ENCODE results near the gene DOC2A. TPM values are rescaled to one million over a fixed set of nuclear protein-coding genes. Genes with fewer than 3 reads are reported as not detected.

Gene DOC2A
- total RNA-seq, 1 experiment from 2014 or later, result 3.2 TPM

DNA sequence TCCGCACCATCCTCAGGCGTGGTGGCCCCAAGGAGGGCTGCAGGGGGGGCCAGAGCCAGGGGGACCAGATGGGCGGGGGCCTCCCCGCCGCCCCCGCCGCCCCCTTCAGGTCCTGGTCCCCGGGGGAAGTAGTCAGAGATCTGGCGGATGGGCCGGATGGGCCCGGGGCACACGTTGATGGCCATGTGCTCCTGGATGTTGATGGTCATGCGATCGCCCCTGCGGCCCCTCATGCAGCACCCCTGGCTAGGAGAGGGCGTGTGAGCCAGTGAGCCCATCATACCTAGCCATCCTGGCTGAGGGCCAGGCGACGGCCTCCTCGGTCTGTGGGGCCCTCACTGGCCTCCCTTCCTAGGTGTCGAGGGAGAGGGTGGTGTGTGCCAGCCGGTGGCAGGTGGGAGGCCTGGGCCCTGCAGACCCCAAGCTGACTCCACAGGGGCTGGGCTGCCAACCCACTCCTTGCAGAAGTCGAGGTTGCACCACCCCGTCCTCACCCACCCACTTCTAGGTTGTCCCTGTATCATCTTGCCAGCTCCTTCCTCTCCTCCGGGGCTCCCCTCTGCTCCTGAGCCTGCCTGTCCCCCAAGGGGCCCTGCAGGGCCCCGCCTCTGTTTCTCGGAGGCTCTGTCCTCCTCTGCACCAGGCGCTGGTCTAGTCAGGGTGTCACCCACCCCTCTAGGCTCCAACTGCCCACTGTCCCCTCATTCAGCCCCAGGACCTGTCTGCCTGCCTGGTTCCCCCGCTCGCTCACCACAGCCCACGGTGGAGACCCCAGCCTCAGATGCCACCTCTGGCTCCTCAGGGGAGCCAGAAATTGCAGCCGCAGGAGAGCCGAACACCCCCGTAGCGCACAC, 610 bp downstream of the DOC2A start:
- peaks cover 4% of the 10 kb centered on the region for H3K36me3 ChIP-seq (ENCODE audit: insufficient read depth, low read length, poor library complexity, severe bottlenecking)
- CTCF ChIA-PET, result interaction anchor here (0.6 kb wide), 1 partner anchor 9 kb away, joined by 9 read pairs; no protein-coding TSS in a partner anchor
- no peaks in the 10 kb centered on the region for H3K27me3 ChIP-seq (replicated peaks; ENCODE audit: insufficient read depth, low read depth, low read length, poor library complexity)
- BruUV-seq (replicated peaks), result no TSS peak
- peak overlapping the region; percentile 55 for H3K4me3 ChIP-seq (ENCODE audit: low read depth, low read length, poor library complexity, severe bottlenecking)
- peaks cover 10% of the 10 kb centered on the region for H3K4me1 ChIP-seq (ENCODE audit: insufficient read depth, low read length, poor library complexity, severe bottlenecking)
- no peak for DNase-seq (ENCODE audit: low spot score)
- TF ChIP-seq EZH2 (IDR thresholded peaks at IDR 0.05; ENCODE audit: borderline replicate concordance, low read depth, low read length, poor library complexity, severe bottlenecking) (no peak), CTCF (conservative IDR thresholded peaks at IDR 0.05; ENCODE audit: low read depth, low read length) (no peak)
- intact Hi-C loops (cut with micrococcal nuclease; ENCODE audit: unreplicated experiment), result no loop called here
- H3K9me3 ChIP-seq (ENCODE audit: low read depth, low read length, poor library complexity, severe bottlenecking), result no peaks in the 10 kb centered on the region
- H3K27ac ChIP-seq (ENCODE audit: low read depth, low read length, poor library complexity, severe bottlenecking), result no peak overlapping the region
- POLR2A ChIA-PET (ENCODE audit: low non-redundant PET), result no interaction called here

DNA sequence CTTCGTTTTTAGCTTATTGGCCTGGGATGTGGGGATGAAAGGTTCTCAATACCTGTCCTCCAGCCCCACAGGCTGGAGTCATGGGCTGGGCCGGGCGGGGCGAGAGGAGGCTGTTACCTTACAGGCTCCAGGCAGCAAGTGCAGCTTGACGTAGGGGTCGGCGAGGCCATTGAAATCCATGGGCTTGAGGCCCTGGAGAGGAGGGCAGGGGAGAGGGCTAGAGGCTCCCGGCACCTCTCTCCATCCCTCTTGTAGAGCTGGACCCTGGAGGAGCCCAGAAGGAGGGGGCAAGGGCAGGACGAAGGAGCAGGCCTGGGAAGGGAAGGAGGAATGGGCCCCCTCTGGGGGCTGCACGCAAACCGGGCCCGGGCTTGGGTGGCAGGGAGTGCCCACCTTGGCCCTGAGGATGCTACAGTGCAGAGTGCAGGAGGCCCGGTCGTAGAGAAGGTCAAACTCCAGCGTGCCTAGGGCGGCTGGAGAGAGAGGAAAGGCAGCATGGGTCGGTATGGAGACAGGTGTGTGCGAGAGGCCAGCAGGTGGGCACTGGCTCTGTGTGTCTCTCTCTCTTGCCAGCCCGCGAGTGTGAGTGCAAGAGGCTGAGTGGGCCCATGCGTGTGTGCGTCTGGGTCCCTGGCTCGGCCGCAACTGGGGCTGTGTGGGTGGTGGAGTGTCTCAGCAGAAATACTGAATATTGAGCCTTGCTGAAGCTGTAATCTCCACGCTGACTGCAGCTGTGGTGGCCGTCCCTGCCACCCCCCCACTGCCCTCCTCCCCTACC, 1.6 kb downstream of the DOC2A start:
- no peak overlapping the region for H3K4me3 ChIP-seq (ENCODE audit: low read depth, low read length, poor library complexity, severe bottlenecking)
- H3K27me3 ChIP-seq (replicated peaks; ENCODE audit: insufficient read depth, low read depth, low read length, poor library complexity), result no peaks in the 10 kb centered on the region
- POLR2A ChIA-PET (ENCODE audit: low non-redundant PET), result no interaction called here
- H3K27ac ChIP-seq (ENCODE audit: low read depth, low read length, poor library complexity, severe bottlenecking), result no peak overlapping the region
- no peak for DNase-seq (ENCODE audit: low spot score)
- intact Hi-C loops (cut with micrococcal nuclease; ENCODE audit: unreplicated experiment), result no loop called here
- H3K36me3 ChIP-seq (ENCODE audit: insufficient read depth, low read length, poor library complexity, severe bottlenecking), result peaks cover 4% of the 10 kb centered on the region
- CTCF ChIA-PET, result no interaction called here
- BruUV-seq (replicated peaks), result no TSS peak
- TF ChIP-seq EZH2 (IDR thresholded peaks at IDR 0.05; ENCODE audit: borderline replicate concordance, low read depth, low read length, poor library complexity, severe bottlenecking) (no peak), CTCF (conservative IDR thresholded peaks at IDR 0.05; ENCODE audit: low read depth, low read length) (no peak)
- no peaks in the 10 kb centered on the region for H3K9me3 ChIP-seq (ENCODE audit: low read depth, low read length, poor library complexity, severe bottlenecking)
- peaks cover 10% of the 10 kb centered on the region for H3K4me1 ChIP-seq (ENCODE audit: insufficient read depth, low read length, poor library complexity, severe bottlenecking)

DNA sequence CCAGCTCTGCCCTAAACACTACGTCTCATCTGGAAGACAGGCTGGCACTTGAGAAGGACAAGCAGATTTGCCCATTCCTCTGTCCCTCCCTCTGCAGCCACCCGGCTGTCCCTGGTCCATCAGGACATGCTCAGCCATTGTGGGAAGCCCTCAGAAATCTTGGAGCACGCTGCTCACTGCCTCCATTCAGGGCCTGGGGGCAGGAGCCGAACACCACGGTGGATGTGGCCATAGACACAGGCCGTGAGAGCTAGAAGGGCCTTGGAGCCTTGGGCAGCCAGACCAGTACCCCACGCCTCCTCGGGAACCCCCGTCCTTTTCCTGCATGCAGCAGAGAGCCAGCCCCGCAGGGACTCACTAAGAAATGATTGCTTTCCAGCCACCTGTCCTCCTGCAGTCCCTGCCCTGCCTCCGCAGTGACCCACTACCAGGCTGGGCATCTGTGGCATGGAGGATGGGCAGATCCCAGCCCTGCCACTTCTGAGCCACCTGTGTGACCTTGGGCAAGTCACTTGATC, 3.4 kb downstream of the DOC2A start:
- peaks cover 11% of the 10 kb centered on the region for H3K36me3 ChIP-seq (ENCODE audit: insufficient read depth, low read length, poor library complexity, severe bottlenecking)

More for the DNA sequence above, 3.4 kb downstream of the DOC2A start:
- H3K27me3 ChIP-seq (replicated peaks; ENCODE audit: insufficient read depth, low read depth, low read length, poor library complexity), result no peaks in the 10 kb centered on the region
- ChIA-PET CTCF (no interaction called here), POLR2A (ENCODE audit: low non-redundant PET) (no interaction called here)
- H3K4me3 ChIP-seq (ENCODE audit: low read depth, low read length, poor library complexity, severe bottlenecking), result no peak overlapping the region
- H3K9me3 ChIP-seq (ENCODE audit: low read depth, low read length, poor library complexity, severe bottlenecking), result no peaks in the 10 kb centered on the region
- intact Hi-C loops (cut with micrococcal nuclease; ENCODE audit: unreplicated experiment), result no loop called here
- TF ChIP-seq EZH2 (IDR thresholded peaks at IDR 0.05; ENCODE audit: borderline replicate concordance, low read depth, low read length, poor library complexity, severe bottlenecking) (no peak), CTCF (conservative IDR thresholded peaks at IDR 0.05; ENCODE audit: low read depth, low read length) (no peak)
- peaks cover 10% of the 10 kb centered on the region for H3K4me1 ChIP-seq (ENCODE audit: insufficient read depth, low read length, poor library complexity, severe bottlenecking)
- DNase-seq (ENCODE audit: low spot score), result no peak
- H3K27ac ChIP-seq (ENCODE audit: low read depth, low read length, poor library complexity, severe bottlenecking), result no peak overlapping the region
- BruUV-seq (replicated peaks), result no TSS peak

Data from A673 (cell line).